SK-N-SH (cell line): ENCODE data around the gene EFNA3.

Source experiments
- FOSL2 ChIP-seq: IDR thresholded peaks from 2 replicates; pipeline ENCODE4 v1.4.0; 2012; ENCODE audit warnings: low read depth, mild to moderate bottlenecking, moderate library complexity, borderline replicate concordance
- FOXM1 ChIP-seq: IDR thresholded peaks from 2 replicates; pipeline ENCODE4 v1.4.0; 2012; ENCODE audit warnings: low read depth, mild to moderate bottlenecking
- GATA2 ChIP-seq: sonication (generic); formaldehyde crosslinking; IDR thresholded peaks from 2 replicates; pipeline ENCODE4 v1.5.0; 2020; ENCODE audit warnings: mild to moderate bottlenecking, missing genetic modification reagents
- JUND ChIP-seq: IDR thresholded peaks from 2 replicates; pipeline ENCODE4 v1.4.0; 2012
- TF ChIP-seq, protein P1 (sequence below): fragments of 200-600 bp; sonication (generic); IDR thresholded peaks from 2 replicates; pipeline ENCODE4 v1.6.1; 2017; ENCODE audit warnings: antibody characterized with exemption, mild to moderate bottlenecking, moderate library complexity
- TF ChIP-seq, protein P2 (sequence below): IDR thresholded peaks from 2 replicates; pipeline ENCODE4 v1.4.0; 2012; ENCODE audit warnings: low read depth

- no peak for TF ChIP-seq FOSL2
- TF ChIP-seq FOXM1: no peak
- no peak for TF ChIP-seq GATA2 (CRISPR knock-in tag)
- TF ChIP-seq, protein P1, sequence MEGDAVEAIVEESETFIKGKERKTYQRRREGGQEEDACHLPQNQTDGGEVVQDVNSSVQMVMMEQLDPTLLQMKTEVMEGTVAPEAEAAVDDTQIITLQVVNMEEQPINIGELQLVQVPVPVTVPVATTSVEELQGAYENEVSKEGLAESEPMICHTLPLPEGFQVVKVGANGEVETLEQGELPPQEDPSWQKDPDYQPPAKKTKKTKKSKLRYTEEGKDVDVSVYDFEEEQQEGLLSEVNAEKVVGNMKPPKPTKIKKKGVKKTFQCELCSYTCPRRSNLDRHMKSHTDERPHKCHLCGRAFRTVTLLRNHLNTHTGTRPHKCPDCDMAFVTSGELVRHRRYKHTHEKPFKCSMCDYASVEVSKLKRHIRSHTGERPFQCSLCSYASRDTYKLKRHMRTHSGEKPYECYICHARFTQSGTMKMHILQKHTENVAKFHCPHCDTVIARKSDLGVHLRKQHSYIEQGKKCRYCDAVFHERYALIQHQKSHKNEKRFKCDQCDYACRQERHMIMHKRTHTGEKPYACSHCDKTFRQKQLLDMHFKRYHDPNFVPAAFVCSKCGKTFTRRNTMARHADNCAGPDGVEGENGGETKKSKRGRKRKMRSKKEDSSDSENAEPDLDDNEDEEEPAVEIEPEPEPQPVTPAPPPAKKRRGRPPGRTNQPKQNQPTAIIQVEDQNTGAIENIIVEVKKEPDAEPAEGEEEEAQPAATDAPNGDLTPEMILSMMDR: no peak
- no peak for TF ChIP-seq JUND
- TF ChIP-seq, protein P2, sequence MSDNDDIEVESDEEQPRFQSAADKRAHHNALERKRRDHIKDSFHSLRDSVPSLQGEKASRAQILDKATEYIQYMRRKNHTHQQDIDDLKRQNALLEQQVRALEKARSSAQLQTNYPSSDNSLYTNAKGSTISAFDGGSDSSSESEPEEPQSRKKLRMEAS: no peak
Observed at GRCh38 chr1:155131856-155132255, 53.2 kb downstream of the EFNA3 start.
